ENCODE data around the gene WNT3.
"Not testable (repeated sequence)": the region's sequence is repeated elsewhere in the genome, so short reads cannot be mapped to it uniquely, and the experiment has no call there.

Gene WNT3

GRCh38 chr17:46818316-46818928 is at the start of gene WNT3:
WNT3 (minus strand) TSS chr17:46818692; CDS start chr17:46818597, 95 bp downstream.
- DNase-seq (ENCODE audit: low spot score), result peak; percentile 50

GRCh38 chr17:46866747-46867146 is 48.3 kb upstream of the WNT3 start:
- DNase-seq (ENCODE audit: low spot score), result no peak

GRCh38 chr17:46866325-46866724 is 47.8 kb upstream of the WNT3 start:
- no peak for DNase-seq (ENCODE audit: low spot score)

GRCh38 chr17:46865100-46865499 is 46.6 kb upstream of the WNT3 start:
- no peak for DNase-seq (ENCODE audit: low spot score)

GRCh38 chr17:46863383-46864121 is 45.1 kb upstream of the WNT3 start:
- DNase-seq (ENCODE audit: low spot score), result no peak

- no peak for DNase-seq (ENCODE audit: low spot score)
Observed at GRCh38 chr17:46862949-46863348, 44.5 kb upstream of the WNT3 start.

- no peak for DNase-seq (ENCODE audit: low spot score)
Observed at GRCh38 chr17:46859996-46860395, 41.5 kb upstream of the WNT3 start.

- no peak for DNase-seq (ENCODE audit: low spot score)
Observed at GRCh38 chr17:46857600-46857999, 39.1 kb upstream of the WNT3 start.

- DNase-seq (ENCODE audit: low spot score), result no peak
Observed at GRCh38 chr17:46854948-46855347, 36.5 kb upstream of the WNT3 start.

GRCh38 chr17:46854515-46854914 is 36.0 kb upstream of the WNT3 start:
- no peak for DNase-seq (ENCODE audit: low spot score)

- DNase-seq (ENCODE audit: low spot score), result no peak
Observed at GRCh38 chr17:46853896-46854444, 35.5 kb upstream of the WNT3 start.

- no peak for DNase-seq (ENCODE audit: low spot score)
Observed at GRCh38 chr17:46851029-46851741, 32.7 kb upstream of the WNT3 start, which contains the start of gene WNT9B. WNT9B (plus strand) TSS chr17:46851583; CDS start chr17:46851639, 56 bp downstream.

GRCh38 chr17:46850688-46851028 is 32.2 kb upstream of the WNT3 start:
- no peak for DNase-seq (ENCODE audit: low spot score)

- no peak for DNase-seq (ENCODE audit: low spot score)
Observed at GRCh38 chr17:46848534-46848933, 30.0 kb upstream of the WNT3 start.

GRCh38 chr17:46847204-46848191 is 29.0 kb upstream of the WNT3 start:
- no peak for DNase-seq (ENCODE audit: low spot score)

- DNase-seq (ENCODE audit: low spot score), result no peak
Observed at GRCh38 chr17:46842835-46843234, 24.3 kb upstream of the WNT3 start.

GRCh38 chr17:46841561-46842379 is 23.3 kb upstream of the WNT3 start:
- no peak for DNase-seq (ENCODE audit: low spot score)

GRCh38 chr17:46840596-46840995 is 22.1 kb upstream of the WNT3 start:
- not testable (repeated sequence) for DNase-seq (ENCODE audit: low spot score)

- no peak for DNase-seq (ENCODE audit: low spot score)
Observed at GRCh38 chr17:46839211-46839610, 20.7 kb upstream of the WNT3 start.

GRCh38 chr17:46837521-46837920 is 19.0 kb upstream of the WNT3 start:
- DNase-seq (ENCODE audit: low spot score), result no peak

- no peak for DNase-seq (ENCODE audit: low spot score)
Observed at GRCh38 chr17:46836500-46836899, 18.0 kb upstream of the WNT3 start.
